ENCODE results near the gene FUZ. TPM values are rescaled to one million over a fixed set of nuclear protein-coding genes. Genes with fewer than 3 reads are reported as not detected.

Gene FUZ
- total RNA-seq, 1 donor, result 29.7 TPM

DNA sequence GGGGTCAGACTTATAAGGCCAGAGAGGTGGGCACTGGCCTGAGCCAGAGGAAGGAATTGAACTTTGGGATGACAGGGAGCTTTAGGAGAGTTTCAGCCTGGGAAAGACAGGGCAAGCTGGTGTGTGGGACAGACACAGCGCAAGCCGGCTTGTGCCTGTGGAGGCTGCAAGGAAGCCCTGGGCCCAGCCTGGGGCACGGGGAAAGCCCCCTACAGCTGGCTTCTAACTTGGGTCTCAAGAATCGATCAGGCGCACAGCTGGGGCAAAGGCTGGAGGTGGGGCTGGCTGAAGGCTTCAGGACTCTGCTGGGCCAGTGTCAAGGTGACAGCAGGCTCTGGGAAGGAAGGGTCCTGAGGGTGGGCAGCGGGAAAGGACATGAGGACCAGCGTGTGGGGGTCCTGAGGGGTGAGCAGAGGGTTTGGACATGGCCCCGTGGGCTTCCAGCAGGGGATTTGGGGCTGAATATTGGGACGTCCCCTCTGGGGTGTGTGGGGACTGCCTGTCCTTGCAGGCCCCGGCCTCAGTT lies 40.8 kb upstream of the FUZ start:
- Histone ChIP-seq H2AFZ (ENCODE audit: low read length) (no peak overlapping the region), H3K4me2 (ENCODE audit: insufficient read depth, low read length) (no peak overlapping the region), H4K20me1 (ENCODE audit: insufficient read depth, low read length) (peaks cover 39% of the 10 kb centered on the region), H3K4me3 (ENCODE audit: insufficient read depth, low read length) (no peak overlapping the region), H3K4me1 (ENCODE audit: insufficient read depth, low read length) (peaks cover 32% of the 10 kb centered on the region), H3K27me3 (ENCODE audit: insufficient read depth, low read length) (no peaks in the 10 kb centered on the region), H3K9me3 (ENCODE audit: low read depth, low read length) (no peaks in the 10 kb centered on the region), H3K36me3 (ENCODE audit: insufficient read depth, low read length) (peaks cover 32% of the 10 kb centered on the region), H3K27ac (ENCODE audit: low read depth, low read length) (no peak overlapping the region), H3K79me2 (ENCODE audit: insufficient read depth, low read length) (peaks cover 45% of the 10 kb centered on the region)
- no peak for DNase-seq (ENCODE audit: insufficient read length, low spot score, missing footprints)
- no peak for TF ChIP-seq CTCF (IDR thresholded peaks at IDR 0.05; ENCODE audit: extremely low read depth, low read depth, low read length)

GRCh38 chr19:49852631-49853126 lies 39.6 kb upstream of the FUZ start:
- no peak for TF ChIP-seq CTCF (IDR thresholded peaks at IDR 0.05; ENCODE audit: extremely low read depth, low read depth, low read length)
- peaks cover 21% of the 10 kb centered on the region for H3K36me3 ChIP-seq (ENCODE audit: insufficient read depth, low read length)
- H3K9me3 ChIP-seq (ENCODE audit: low read depth, low read length), result no peaks in the 10 kb centered on the region
- H3K27ac ChIP-seq (ENCODE audit: low read depth, low read length), result no peak overlapping the region
- peaks cover 37% of the 10 kb centered on the region for H3K4me1 ChIP-seq (ENCODE audit: insufficient read depth, low read length)
- H3K4me3 ChIP-seq (ENCODE audit: insufficient read depth, low read length), result peak overlapping the region; percentile 95
- DNase-seq (ENCODE audit: insufficient read length, low spot score, missing footprints), result no peak
- peaks cover 39% of the 10 kb centered on the region for H4K20me1 ChIP-seq (ENCODE audit: insufficient read depth, low read length)
- no peak overlapping the region for H2AFZ ChIP-seq (ENCODE audit: low read length)
- H3K79me2 ChIP-seq (ENCODE audit: insufficient read depth, low read length), result peaks cover 45% of the 10 kb centered on the region
- no peaks in the 10 kb centered on the region for H3K27me3 ChIP-seq (ENCODE audit: insufficient read depth, low read length)
- peak overlapping the region; percentile 96 for H3K4me2 ChIP-seq (ENCODE audit: insufficient read depth, low read length)

DNA sequence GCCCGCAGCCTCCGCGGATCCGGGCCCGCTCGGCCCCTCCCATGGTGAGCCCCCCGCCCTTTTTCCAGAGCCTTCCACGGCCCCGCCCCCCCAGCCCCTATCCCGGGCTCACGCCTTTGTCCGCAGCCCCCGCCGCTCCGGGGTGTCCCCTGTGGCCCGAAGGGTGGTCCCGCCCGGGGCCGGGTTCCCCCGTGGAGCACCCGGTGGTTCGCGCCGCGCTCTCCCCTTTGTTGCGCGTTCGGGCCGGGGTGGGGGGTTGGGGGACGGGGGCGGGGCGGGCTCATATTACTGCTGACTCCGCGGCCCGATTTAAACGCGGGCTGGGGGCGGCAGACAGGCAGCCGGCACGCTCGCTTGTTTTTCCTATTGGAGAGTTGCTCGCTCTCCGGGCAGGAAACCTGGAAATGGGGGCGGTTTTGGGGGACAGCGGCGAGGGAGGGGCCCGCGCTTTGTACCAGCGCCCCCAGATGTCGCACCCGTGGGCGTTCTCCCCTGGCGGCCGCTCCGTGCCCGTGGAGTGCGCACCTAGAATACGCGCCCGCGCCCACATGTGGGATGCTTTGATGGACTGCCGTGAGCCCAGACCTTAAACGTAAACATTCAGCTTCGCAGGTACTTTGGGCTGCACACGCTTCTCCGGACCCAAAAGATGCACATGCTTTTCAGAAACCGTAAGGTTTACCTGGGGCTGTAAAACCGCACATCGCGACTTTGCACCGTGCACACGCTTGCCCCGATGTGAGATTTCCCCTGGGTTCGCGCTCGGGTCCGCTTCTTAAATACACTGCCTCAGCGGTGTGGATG lies 38.6 kb upstream of the FUZ start:
- H3K79me2 ChIP-seq (ENCODE audit: insufficient read depth, low read length), result peaks cover 45% of the 10 kb centered on the region
- H3K27ac ChIP-seq (ENCODE audit: low read depth, low read length), result no peak overlapping the region
- no peak for TF ChIP-seq CTCF (IDR thresholded peaks at IDR 0.05; ENCODE audit: extremely low read depth, low read depth, low read length)
- H3K4me3 ChIP-seq (ENCODE audit: insufficient read depth, low read length), result peak overlapping the region; percentile 95
- H3K4me2 ChIP-seq (ENCODE audit: insufficient read depth, low read length), result peak overlapping the region; percentile 96
- no peak for DNase-seq (ENCODE audit: insufficient read length, low spot score, missing footprints)
- no peaks in the 10 kb centered on the region for H3K9me3 ChIP-seq (ENCODE audit: low read depth, low read length)
- H3K27me3 ChIP-seq (ENCODE audit: insufficient read depth, low read length), result no peaks in the 10 kb centered on the region
- H3K36me3 ChIP-seq (ENCODE audit: insufficient read depth, low read length), result peaks cover 12% of the 10 kb centered on the region
- H4K20me1 ChIP-seq (ENCODE audit: insufficient read depth, low read length), result peaks cover 39% of the 10 kb centered on the region
- peaks cover 37% of the 10 kb centered on the region for H3K4me1 ChIP-seq (ENCODE audit: insufficient read depth, low read length)
- no peak overlapping the region for H2AFZ ChIP-seq (ENCODE audit: low read length)
